GM18526 (cell line): ENCODE measurements around the gene C9.

Experiments
- POLR2A ChIP-seq: IDR thresholded peaks from 3 replicates; pipeline ENCODE4 v1.6.1; 2011; ENCODE audit not compliant: insufficient read length; ENCODE audit errors: extremely low read depth

The C9 gene

GRCh38 chr5:39353717-39354399 is 10.4 kb downstream of the C9 start:
- no peak for TF ChIP-seq POLR2A

- no peak for TF ChIP-seq POLR2A
These were observed 11.3 kb downstream of the C9 start for GRCh38 chr5:39352951-39353350.

- TF ChIP-seq POLR2A, result no peak
These were observed 12.1 kb downstream of the C9 start for GRCh38 chr5:39352170-39352569.

GRCh38 chr5:39349484-39349883 is 14.8 kb downstream of the C9 start:
- no peak for TF ChIP-seq POLR2A

GRCh38 chr5:39342460-39342859 is 21.8 kb downstream of the C9 start:
- no peak for TF ChIP-seq POLR2A

- TF ChIP-seq POLR2A, result no peak
These were observed 22.4 kb downstream of the C9 start for GRCh38 chr5:39341896-39342295.

GRCh38 chr5:39340506-39340905 is 23.8 kb downstream of the C9 start:
- TF ChIP-seq POLR2A, result no peak

- TF ChIP-seq POLR2A, result no peak
These were observed 26.9 kb downstream of the C9 start for GRCh38 chr5:39337252-39337915.

GRCh38 chr5:39333104-39333503 is 31.2 kb downstream of the C9 start:
- no peak for TF ChIP-seq POLR2A

GRCh38 chr5:39331861-39332381 is 32.4 kb downstream of the C9 start:
- no peak for TF ChIP-seq POLR2A

- no peak for TF ChIP-seq POLR2A
These were observed 35.6 kb downstream of the C9 start for GRCh38 chr5:39328731-39329130.

GRCh38 chr5:39323542-39323941 is 40.8 kb downstream of the C9 start:
- TF ChIP-seq POLR2A, result no peak

- TF ChIP-seq POLR2A, result no peak
These were observed 44.9 kb downstream of the C9 start for GRCh38 chr5:39319395-39319794.

- TF ChIP-seq POLR2A, result no peak
These were observed 48.3 kb downstream of the C9 start for GRCh38 chr5:39315995-39316394.

GRCh38 chr5:39314591-39314990 is 49.7 kb downstream of the C9 start:
- TF ChIP-seq POLR2A, result no peak

- TF ChIP-seq POLR2A, result no peak
These were observed 54.8 kb downstream of the C9 start for GRCh38 chr5:39309534-39309933.

- no peak for TF ChIP-seq POLR2A
These were observed 61.8 kb downstream of the C9 start for GRCh38 chr5:39302472-39302871.
